ENCODE measurements around the gene TMEM43. TPM values are rescaled to one million over a fixed set of nuclear protein-coding genes. Genes with fewer than 3 reads are reported as not detected.

Gene TMEM43
- total RNA-seq, 1 experiment from 2014 or later, result 32.4 TPM

GRCh38 chr3:14141144-14141543, 16.3 kb downstream of the TMEM43 start:
- H3K4me3 ChIP-seq (replicated peaks in 1 of 2; ENCODE audit: low read depth in 1 of 2, low read length in 2 of 2), result no peak overlapping the region
- H3K4me2 ChIP-seq (ENCODE audit: low read length), result no peak overlapping the region
- peaks cover 0 to 9% of the 10 kb centered on the region in 2 experiments; a peak in 1 of 4 replicates for H3K36me3 ChIP-seq (ENCODE audit: control insufficient read depth in 1 of 2, insufficient read depth in 2 of 2, low read length in 2 of 2)
- ChIA-PET RAD21 (ENCODE audit: low non-redundant PET in 1 of 2, low total read pairs in 2 of 2, uncharacterized antibody in 2 of 2, unreplicated experiment in 2 of 2) (no interaction called here), POLR2A (no interaction called here), CTCF (no interaction called here)
- no peak overlapping the region for H2AFZ ChIP-seq (ENCODE audit: low read depth, low read length, poor library complexity, severe bottlenecking)
- BruUV-seq (replicated peaks), result no TSS peak
- H3K4me1 ChIP-seq (ENCODE audit: control insufficient read depth in 1 of 2, insufficient read depth in 2 of 2, low read length in 2 of 2), result peaks cover 30 to 42% of the 10 kb centered on the region in 2 experiments
- intact Hi-C loops (cut with micrococcal nuclease), result no loop called here
- DNase-seq (ENCODE audit: low read depth, low spot score) (no peak), ATAC-seq (no peak)
- TF ChIP-seq SRF (IDR thresholded peaks at IDR 0.05; ENCODE audit: low read depth) (no peak), JUND (IDR thresholded peaks at IDR 0.05) (no peak), ATF3 (IDR thresholded peaks at IDR 0.05) (no peak), ZBTB33 (IDR thresholded peaks at IDR 0.05; ENCODE audit: extremely low read depth, insufficient replicate concordance, low read length) (no peak), ZFX (IDR thresholded peaks at IDR 0.05) (no peak), POLR2A (IDR thresholded peaks at IDR 0.05; ENCODE audit: borderline replicate concordance, extremely low read depth, insufficient read depth, insufficient read length) (no peak)
- H3K9me3 ChIP-seq (ENCODE audit: control insufficient read depth in 1 of 2, insufficient read depth in 1 of 2, low read depth in 1 of 2, low read length in 2 of 2), result no peaks in the 10 kb centered on the region
- no peak overlapping the region for H3K9ac ChIP-seq (ENCODE audit: low read length)
- no peaks in the 10 kb centered on the region for H3K9me2 ChIP-seq (ENCODE audit: insufficient read depth)
- no peaks in the 10 kb centered on the region for H3K79me2 ChIP-seq (ENCODE audit: insufficient read depth, low read length)
- H3K27me3 ChIP-seq (ENCODE audit: insufficient read depth, low read length), result no peaks in the 10 kb centered on the region
- H3K27ac ChIP-seq (ENCODE audit: low read depth, low read length), result no peak overlapping the region
- peaks cover 6% of the 10 kb centered on the region; the same call in 1 of the 2 replicates for H4K20me1 ChIP-seq (ENCODE audit: insufficient read depth)

- no peak for ATAC-seq
Measured at GRCh38 chr3:14141602-14142341, 16.9 kb downstream of the TMEM43 start.

More at GRCh38 chr3:14141602-14142341, 16.9 kb downstream of the TMEM43 start:
- no peak for TF ChIP-seq ATF3 (IDR thresholded peaks at IDR 0.05)
- no peak for TF ChIP-seq EZH2 (IDR thresholded peaks at IDR 0.05)
- TF ChIP-seq EGR1 (IDR thresholded peaks at IDR 0.05; ENCODE audit: low read depth), result no peak
- no peak for TF ChIP-seq ZFX (IDR thresholded peaks at IDR 0.05)
- TF ChIP-seq FOSL1 (IDR thresholded peaks at IDR 0.05; ENCODE audit: low read depth), result no peak
- no peak for TF ChIP-seq ZBTB33 (IDR thresholded peaks at IDR 0.05; ENCODE audit: extremely low read depth, insufficient replicate concordance, low read length)
- no peak for TF ChIP-seq SRF (IDR thresholded peaks at IDR 0.05; ENCODE audit: low read depth)
- TF ChIP-seq POLR2A (IDR thresholded peaks at IDR 0.05; ENCODE audit: borderline replicate concordance, extremely low read depth, insufficient read depth, insufficient read length), result no peak
- no peak for TF ChIP-seq CEBPB (IDR thresholded peaks at IDR 0.05; ENCODE audit: low read depth)
- no peak for TF ChIP-seq JUND (IDR thresholded peaks at IDR 0.05)
- no peak for TF ChIP-seq ZNF274 (IDR thresholded peaks at IDR 0.05; ENCODE audit: low read depth, low read length)
- TF ChIP-seq YY1 (IDR thresholded peaks at IDR 0.05; ENCODE audit: extremely low read depth, insufficient replicate concordance, low read depth, low read length), result no peak
- TF ChIP-seq SIN3A (IDR thresholded peaks at IDR 0.05; ENCODE audit: low read depth), result no peak
- no peak overlapping the region for H3K4me2 ChIP-seq (ENCODE audit: low read length)
- peaks cover 6% of the 10 kb centered on the region; the same call in 1 of the 2 replicates for H4K20me1 ChIP-seq (ENCODE audit: insufficient read depth)
- no TSS peak for BruUV-seq (replicated peaks)
- ChIA-PET POLR2A (no interaction called here), CTCF (no interaction called here), RAD21 (ENCODE audit: low non-redundant PET in 1 of 2, low total read pairs in 2 of 2, uncharacterized antibody in 2 of 2, unreplicated experiment in 2 of 2) (no interaction called here)
- H2AFZ ChIP-seq (ENCODE audit: low read depth, low read length, poor library complexity, severe bottlenecking), result no peak overlapping the region
- no peak overlapping the region for H3K4me3 ChIP-seq (replicated peaks in 1 of 2; ENCODE audit: low read depth in 1 of 2, low read length in 2 of 2)
- H3K27me3 ChIP-seq (ENCODE audit: insufficient read depth, low read length), result no peaks in the 10 kb centered on the region
- H3K9me3 ChIP-seq (ENCODE audit: control insufficient read depth in 1 of 2, insufficient read depth in 1 of 2, low read depth in 1 of 2, low read length in 2 of 2), result no peaks in the 10 kb centered on the region
- H3K79me2 ChIP-seq (ENCODE audit: insufficient read depth, low read length), result no peaks in the 10 kb centered on the region
- peaks cover 0 to 8% of the 10 kb centered on the region in 2 experiments; a peak in 1 of 4 replicates for H3K36me3 ChIP-seq (ENCODE audit: control insufficient read depth in 1 of 2, insufficient read depth in 2 of 2, low read length in 2 of 2)
- H3K27ac ChIP-seq (ENCODE audit: low read depth, low read length), result no peak overlapping the region
- H3K9me2 ChIP-seq (ENCODE audit: insufficient read depth), result no peaks in the 10 kb centered on the region
- DNase-seq (ENCODE audit: low read depth, low spot score), result no peak
- H3K9ac ChIP-seq (ENCODE audit: low read length), result no peak overlapping the region
- intact Hi-C loops (cut with micrococcal nuclease), result no loop called here
- peaks cover 25 to 36% of the 10 kb centered on the region in 2 experiments for H3K4me1 ChIP-seq (ENCODE audit: control insufficient read depth in 1 of 2, insufficient read depth in 2 of 2, low read length in 2 of 2)
